BE2C (cell line): ENCODE data around the gene SAE1.

Source experiments
- DNase-seq: peaks from one replicate; pipeline ENCODE4 v3.0.0-alpha.2; 2020
- H3K27me3 ChIP-seq: fragments of 250-450 bp; sonication (Bioruptor Pico); 2 replicates; pipeline ENCODE4 v1.5.1; 2020; ENCODE audit warnings: mild to moderate bottlenecking
- H3K36me3 ChIP-seq: fragments of 250-450 bp; sonication (Bioruptor Pico); 2 replicates; pipeline ENCODE4 v1.5.1; 2020; ENCODE audit warnings: mild to moderate bottlenecking
- H3K4me1 ChIP-seq: fragments of 250-450 bp; sonication (Bioruptor Pico); 2 replicates; pipeline ENCODE4 v1.5.1; 2020
- H3K4me3 ChIP-seq: 2 replicates; pipeline ENCODE4 v1.5.1; 2011; ENCODE audit warnings: low read depth, low read length
- H3K9me3 ChIP-seq: fragments of 250-450 bp; sonication (Bioruptor Pico); 2 replicates; pipeline ENCODE4 v1.5.1; 2020
- CTCF ChIP-seq: IDR thresholded peaks from 2 replicates; pipeline ENCODE4 v1.5.1; 2012; ENCODE audit warnings: mild to moderate bottlenecking, low read depth, low read length

SAE1 gene

GRCh38 chr19:47228937-47229675, 98.5 kb downstream of the SAE1 start:
- peak; percentile 29 for DNase-seq
- peak overlapping the region; percentile 78 for H3K4me3 ChIP-seq
- TF ChIP-seq CTCF = no peak

GRCh38 chr19:47229676-47230053, 99.0 kb downstream of the SAE1 start:
- Histone ChIP-seq H3K9me3 (no peaks in the 10 kb centered on the region), H3K4me3 (peak overlapping the region; percentile 78), H3K27me3 (no peaks in the 10 kb centered on the region), H3K36me3 (no peaks in the 10 kb centered on the region), H3K4me1 (peaks cover 19% of the 10 kb centered on the region)
- no peak for DNase-seq
- no peak for TF ChIP-seq CTCF

More at GRCh38 chr19:47228937-47229675, 98.5 kb downstream of the SAE1 start:
- no peaks in the 10 kb centered on the region for H3K27me3 ChIP-seq
- H3K36me3 ChIP-seq = no peaks in the 10 kb centered on the region
- no peaks in the 10 kb centered on the region for H3K9me3 ChIP-seq
- peaks cover 19% of the 10 kb centered on the region for H3K4me1 ChIP-seq

- TF ChIP-seq CTCF = peak; percentile 52
- peaks cover 19% of the 10 kb centered on the region for H3K4me1 ChIP-seq
- peak overlapping the region; percentile 78 for H3K4me3 ChIP-seq
- no peaks in the 10 kb centered on the region for H3K27me3 ChIP-seq
- peak; percentile 69 for DNase-seq
- no peaks in the 10 kb centered on the region for H3K9me3 ChIP-seq
- H3K36me3 ChIP-seq = no peaks in the 10 kb centered on the region
These were observed 99.7 kb downstream of the SAE1 start for GRCh38 chr19:47230054-47230920.

- H3K4me3 ChIP-seq = peak within 1 kb of the TSS; percentile 78
- peaks cover 16% of the 10 kb centered on the region for H3K4me1 ChIP-seq
- no peak for TF ChIP-seq CTCF
- H3K27me3 ChIP-seq = no peaks in the 10 kb centered on the region
- no peaks in the 10 kb centered on the region for H3K9me3 ChIP-seq
- no peak for DNase-seq
- no peaks in the 10 kb centered on the region for H3K36me3 ChIP-seq
These were observed 100.2 kb downstream of the SAE1 start, which contains the start of gene BBC3 for GRCh38 chr19:47230921-47231214. Gene BBC3, minus strand, starts transcription at chr19:47231199. Its CDS starts 2,768 bp downstream, at chr19:47228431.

- Histone ChIP-seq H3K36me3 (no peaks in the 10 kb centered on the region), H3K27me3 (no peaks in the 10 kb centered on the region), H3K4me3 (peak overlapping the region; percentile 51), H3K4me1 (peaks cover 16% of the 10 kb centered on the region), H3K9me3 (no peaks in the 10 kb centered on the region)
- TF ChIP-seq CTCF = no peak
- peak; percentile 94 for DNase-seq
These were observed 100.8 kb downstream of the SAE1 start for GRCh38 chr19:47231215-47232054.
